Sigmoid colon (tissue), 7 donors: Measurements from ENCODE around the gene GRIK4. TPM values are rescaled to one million over a fixed set of nuclear protein-coding genes. Genes with fewer than 3 reads are reported as not detected.

ENCODE experiments used
- DNase-seq: peaks from one replicate; pipeline ENCODE4 v3.0.0-alpha.2; 2019
- H3K27ac ChIP-seq, 4 donors: fragments of 200-600 bp; sonication (generic); one replicate each; pipeline ENCODE4 v1.5.1; 2016 to 2019; ENCODE audit warnings: mild to moderate bottlenecking in 1 of 4
- H3K27me3 ChIP-seq, 3 donors: fragments of 200-600 bp; sonication (generic); one replicate each; pipeline ENCODE4 v1.5.1; 2019; ENCODE audit warnings: mild to moderate bottlenecking in 1 of 3
- H3K36me3 ChIP-seq, 4 donors: fragments of 200-600 bp; sonication (generic); one replicate each; pipeline ENCODE4 v1.5.1; 2016 to 2019
- H3K4me1 ChIP-seq, 4 donors: fragments of 200-600 bp; sonication (generic); one replicate each; pipeline ENCODE4 v1.5.1; 2017 to 2019
- H3K4me3 ChIP-seq, 4 donors: fragments of 200-600 bp; sonication (generic); one replicate each; pipeline ENCODE4 v1.5.1; 2017 to 2019; ENCODE audit warnings: mild to moderate bottlenecking in 2 of 4, moderate library complexity in 1 of 4
- H3K9me3 ChIP-seq, 4 donors: fragments of 200-600 bp in 3 of 4; sonication (generic) in 3 of 4; one replicate each; pipeline versions ENCODE4 v1.5.1 to v1.6.1; 2013 to 2019
- EP300 ChIP-seq, 4 donors: sonication (generic); formaldehyde crosslinking; IDR thresholded peaks; one replicate each; pipeline ENCODE4 v1.6.1; 2017; ENCODE audit warnings: antibody characterized with exemption in 4 of 4
- POLR2A ChIP-seq, 2 donors: fragments of 450-650 bp; IDR thresholded peaks; one replicate each; pipeline ENCODE4 v1.6.1; 2016; ENCODE audit warnings: antibody characterized with exemption in 2 of 2, mild to moderate bottlenecking in 2 of 2, moderate library complexity in 2 of 2
- POLR2AphosphoS5 ChIP-seq, 4 donors: sonication (generic); formaldehyde crosslinking; IDR thresholded peaks; one replicate each; pipeline ENCODE4 v1.6.1; 2017; ENCODE audit warnings: antibody characterized with exemption in 4 of 4
- WGBS, 2 donors: extraction: QIAGEN DNeasy Blood & Tissue Kit; methylation state at CpG; one replicate each; pipeline ENCODE4 v1.1.7; 2013; 5-methylcytosine and 5-hydroxymethylcytosine counted together
- intact Hi-C: fragments of 100-400 bp; cut with DNase I; formaldehyde crosslinking; loops from one replicate; pipeline ENCODE4 v1.15.1; 2023
- polyA plus RNA-seq, 3 donors: library from polyadenylated mRNA; stranded (reverse); fragments of 200-250 nt; gene quantifications; one replicate each; pipeline ENCODE4 v1.2.3, GENCODE V29; 2013
- total RNA-seq, 4 donors: library from RNA; depleted of rRNA; stranded (reverse); fragments of >200 nt; gene quantifications; one replicate each; pipeline ENCODE4 v1.1.0, GENCODE V29; 2016
- TF ChIP-seq, protein P1 (sequence below), 4 experiments: fragments of 450-650 bp in 3 of 4; fragments of 200-600 bp in 1 of 4; IDR thresholded peaks; one replicate each; pipeline ENCODE4 v1.5.1; 2016 to 2019; ENCODE audit warnings: antibody characterized with exemption in 4 of 4, mild to moderate bottlenecking in 3 of 4, moderate library complexity in 2 of 4
- donor health status: healthy with polysubstance abuse.
- donor health status: Bipolar disorder and iron deficiency.
- donor health status: healthy.

The GRIK4 gene
- total and polyA plus RNA-seq, 7 donors, result 0.10 to 0.36 (median 0.27) TPM; not detected in 4

GRCh38 chr11:120505801-120506425 is 5.6 kb upstream of the GRIK4 start:
- no peak overlapping the region for H3K4me3 ChIP-seq
- peaks cover 0 to 6% (median 0%) of the 10 kb centered on the region in 3 donors for H3K27me3 ChIP-seq
- no peak overlapping the region for H3K27ac ChIP-seq
- TF ChIP-seq POLR2AphosphoS5 (IDR thresholded peaks at IDR 0.05) (no peak), POLR2A (IDR thresholded peaks at IDR 0.05) (no peak), EP300 (IDR thresholded peaks at IDR 0.05) (no peak)
- TF ChIP-seq, protein P1, sequence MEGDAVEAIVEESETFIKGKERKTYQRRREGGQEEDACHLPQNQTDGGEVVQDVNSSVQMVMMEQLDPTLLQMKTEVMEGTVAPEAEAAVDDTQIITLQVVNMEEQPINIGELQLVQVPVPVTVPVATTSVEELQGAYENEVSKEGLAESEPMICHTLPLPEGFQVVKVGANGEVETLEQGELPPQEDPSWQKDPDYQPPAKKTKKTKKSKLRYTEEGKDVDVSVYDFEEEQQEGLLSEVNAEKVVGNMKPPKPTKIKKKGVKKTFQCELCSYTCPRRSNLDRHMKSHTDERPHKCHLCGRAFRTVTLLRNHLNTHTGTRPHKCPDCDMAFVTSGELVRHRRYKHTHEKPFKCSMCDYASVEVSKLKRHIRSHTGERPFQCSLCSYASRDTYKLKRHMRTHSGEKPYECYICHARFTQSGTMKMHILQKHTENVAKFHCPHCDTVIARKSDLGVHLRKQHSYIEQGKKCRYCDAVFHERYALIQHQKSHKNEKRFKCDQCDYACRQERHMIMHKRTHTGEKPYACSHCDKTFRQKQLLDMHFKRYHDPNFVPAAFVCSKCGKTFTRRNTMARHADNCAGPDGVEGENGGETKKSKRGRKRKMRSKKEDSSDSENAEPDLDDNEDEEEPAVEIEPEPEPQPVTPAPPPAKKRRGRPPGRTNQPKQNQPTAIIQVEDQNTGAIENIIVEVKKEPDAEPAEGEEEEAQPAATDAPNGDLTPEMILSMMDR (IDR thresholded peaks at IDR 0.05), result no peak
- WGBS, 2 donors, result 71 to 87% methylated on average over 7 of the region's 7 CpGs
- no peak for DNase-seq
- intact Hi-C loops, result no loop called here
- no peaks in the 10 kb centered on the region for H3K9me3 ChIP-seq
- H3K4me1 ChIP-seq, result peaks cover 0 to 21% (median 11%) of the 10 kb centered on the region in 4 donors
- H3K36me3 ChIP-seq, result no peaks in the 10 kb centered on the region

GRCh38 chr11:120509346-120510053 is 2.0 kb upstream of the GRIK4 start:
- DNase-seq, result no peak
- Histone ChIP-seq H3K4me1 (peaks cover 0 to 9% (median 6%) of the 10 kb centered on the region in 4 donors), H3K36me3 (no peaks in the 10 kb centered on the region), H3K27me3 (peaks cover 4 to 12% (median 8%) of the 10 kb centered on the region in 3 donors), H3K9me3 (no peaks in the 10 kb centered on the region), H3K27ac (no peak overlapping the region), H3K4me3 (no peak overlapping the region)
- 76 to 82% methylated on average over 7 of the region's 7 CpGs for WGBS, 2 donors
- intact Hi-C loops, result loop anchor here (2.0 kb wide), 3 partner anchors 293 to 685 kb away; no protein-coding TSS in a partner anchor
- TF ChIP-seq POLR2AphosphoS5 (IDR thresholded peaks at IDR 0.05) (no peak), EP300 (IDR thresholded peaks at IDR 0.05) (no peak), POLR2A (IDR thresholded peaks at IDR 0.05) (no peak)
- TF ChIP-seq, protein P1 (IDR thresholded peaks at IDR 0.05), result no peak

GRCh38 chr11:120510406-120511115 is 987 bp upstream of the GRIK4 start:
- Histone ChIP-seq H3K4me1 (peaks cover 0 to 7% (median 5%) of the 10 kb centered on the region in 4 donors), H3K27ac (no peak overlapping the region), H3K4me3 (peak overlapping the region in 2 of 4 donors; percentile 55), H3K27me3 (peaks cover 4 to 12% (median 8%) of the 10 kb centered on the region in 3 donors), H3K9me3 (no peaks in the 10 kb centered on the region), H3K36me3 (no peaks in the 10 kb centered on the region)
- WGBS, 2 donors, result 59 to 74% methylated on average over 20 of the region's 20 CpGs
- TF ChIP-seq POLR2A (IDR thresholded peaks at IDR 0.05) (no peak), POLR2AphosphoS5 (IDR thresholded peaks at IDR 0.05) (no peak), EP300 (IDR thresholded peaks at IDR 0.05) (no peak)
- TF ChIP-seq, protein P1 (IDR thresholded peaks at IDR 0.05), result no peak
- DNase-seq, result no peak
- intact Hi-C loops, result loop anchor here (1.0 to 2.0 kb wide), 5 partner anchors 175 to 684 kb away; no protein-coding TSS in a partner anchor

DNA sequence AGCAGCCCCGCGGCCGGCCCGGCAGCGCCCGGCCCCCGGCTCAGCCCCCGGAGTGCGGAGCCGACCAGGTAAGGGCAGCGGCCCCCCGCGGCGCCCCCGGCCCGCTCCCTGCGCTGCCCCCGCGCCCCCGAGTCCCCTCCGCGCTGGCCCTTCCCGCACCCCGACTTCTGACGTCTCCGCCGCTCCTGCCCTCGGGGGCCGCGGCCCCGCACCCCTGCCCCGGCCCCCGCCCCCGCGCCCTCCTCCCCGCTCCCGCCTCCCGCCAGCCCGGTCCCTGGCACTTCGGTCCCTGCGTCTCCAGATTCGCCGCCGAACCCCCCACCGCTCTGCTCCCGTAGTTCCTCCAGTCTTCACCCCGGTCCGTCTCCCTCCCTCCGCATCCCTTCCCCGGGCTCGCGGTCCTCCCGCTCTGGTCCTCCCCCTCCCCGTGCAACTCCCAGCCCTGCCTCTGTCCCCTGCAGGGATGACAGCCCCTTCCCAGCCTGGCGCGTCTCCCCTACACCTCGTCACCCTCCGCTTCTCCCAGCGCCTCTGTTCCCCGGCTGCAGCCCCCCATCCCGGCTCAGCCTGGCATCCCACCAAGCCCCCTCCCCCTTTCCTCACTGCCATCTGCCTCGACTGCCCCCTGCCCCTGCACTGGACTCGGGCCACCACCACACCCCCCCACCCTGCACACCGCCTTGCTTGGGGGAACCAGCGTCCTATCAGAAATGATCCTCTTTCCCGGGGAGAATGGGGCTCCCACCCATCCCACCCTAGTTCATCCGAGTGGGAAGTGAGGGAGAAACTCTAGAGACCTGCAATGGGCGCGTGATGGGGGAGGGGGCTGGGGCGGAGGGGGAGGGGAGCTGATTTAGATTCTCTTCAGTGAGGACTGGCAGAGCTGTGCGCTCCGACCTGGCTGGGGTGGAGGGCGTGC is 531 bp downstream of the GRIK4 start:
- intact Hi-C loops, result loop anchor here (1.0 to 2.0 kb wide), 5 partner anchors 173 to 683 kb away; no protein-coding TSS in a partner anchor
- TF ChIP-seq POLR2AphosphoS5 (IDR thresholded peaks at IDR 0.05) (no peak), POLR2A (IDR thresholded peaks at IDR 0.05) (no peak), EP300 (IDR thresholded peaks at IDR 0.05) (no peak)
- TF ChIP-seq, protein P1 (IDR thresholded peaks at IDR 0.05), result no peak
- Histone ChIP-seq H3K36me3 (no peaks in the 10 kb centered on the region), H3K9me3 (no peaks in the 10 kb centered on the region), H3K4me3 (peak overlapping the region in 3 of 4 donors; percentile 44 to 55 (median 44)), H3K27ac (no peak overlapping the region), H3K4me1 (peaks cover 0 to 7% (median 5%) of the 10 kb centered on the region in 4 donors), H3K27me3 (peaks cover 4 to 12% (median 10%) of the 10 kb centered on the region in 3 donors)
- WGBS, 2 donors, result 8 to 9% methylated on average over 73 of the region's 73 CpGs
- no peak for DNase-seq
